ENCODE data around the gene RPS8.

GRCh38 chr1:44792736-44793502 is 17.6 kb downstream of the RPS8 start:
- TF ChIP-seq POLR2A (IDR thresholded peaks at IDR 0.05) (no peak), CTCF (IDR thresholded peaks at IDR 0.05 in 8 of 11, conservative IDR thresholded peaks at IDR 0.05 in 3 of 11) (no peak), POLR2AphosphoS5 (IDR thresholded peaks at IDR 0.05) (no peak)
